ENCODE measurements around the gene SEC14L3.

- TF ChIP-seq CTCF (IDR thresholded peaks at IDR 0.05) (no peak), POLR2A (IDR thresholded peaks at IDR 0.05) (no peak)
Observed at GRCh38 chr22:30516731-30517130, 44.9 kb upstream of the SEC14L3 start.
